HCT116 (cell line): Measurements from ENCODE around the gene COL23A1. TPM values are rescaled to one million over a fixed set of nuclear protein-coding genes. Genes with fewer than 3 reads are reported as not detected.

Experiments used
- ATAC-seq: fragments of 200-7000 bp; cut with Tn5 transposase; 2 replicates; pipeline ENCODE4 v1.9.1; 2020; ENCODE audit warnings: mild to moderate bottlenecking, moderate library complexity
- BruUV-seq: library from RNA; stranded (reverse); fragments of 400-500 nt; replicated peaks from 2 replicates; lab custom pipeline; 2021; lab: Mats Ljungman, UMichigan
- CTCF ChIA-PET: fragments of 300-600 bp; sonication (Branson Sonifier 250); formaldehyde crosslinking; loops from one replicate; lab custom pipeline; 2021; ENCODE audit warnings: antibody characterized with exemption; lab: Charles Lee
- POLR2A ChIA-PET: fragments of 300-600, 350-600 bp; sonication (Branson Sonifier 250); formaldehyde crosslinking; loops from one replicate; lab custom pipeline; 2021; ENCODE audit warnings: antibody characterized with exemption; lab: Charles Lee
- RAD21 ChIA-PET, 2 experiments: fragments of 300-600 bp; sonication (Branson Sonifier 250); formaldehyde crosslinking; loops; one replicate each; lab custom pipeline; 2023; ENCODE audit warnings: low total read pairs in 2 of 2; ENCODE audit not compliant: uncharacterized antibody in 2 of 2, unreplicated experiment in 2 of 2, low non-redundant PET in 1 of 2; lab: Charles Lee
- DNase-seq: peaks from one replicate; pipeline ENCODE4 v3.0.0-alpha.2; 2010; ENCODE audit warnings: low read depth, low spot score
- H2AFZ ChIP-seq: fragments of 200-600 bp; shearing (Covaris generic), sonication (generic); 2 replicates; pipeline ENCODE4 v1.6.1; 2017; ENCODE audit warnings: low read depth, mixed run types, mixed read lengths, antibody characterized with exemption, low read length; ENCODE audit not compliant: poor library complexity, severe bottlenecking
- H3K27ac ChIP-seq: 2 replicates; pipeline ENCODE4 v1.5.1; 2012; ENCODE audit warnings: low read depth, low read length
- H3K27me3 ChIP-seq: fragments of 200-600 bp; sonication (generic); 2 replicates; pipeline ENCODE4 v1.6.1; 2016; ENCODE audit warnings: mixed run types, low read length, mixed read lengths; ENCODE audit not compliant: insufficient read depth
- H3K36me3 ChIP-seq, 2 experiments: fragments of 200-500 bp in 1 of 2; fragments of 200-600 bp in 1 of 2; sonication (Bioruptor generic) in 1 of 2; sonication (generic) in 1 of 2; 2 replicates each; pipeline versions ENCODE4 v1.5.1 to v1.6.1; 2014 to 2016; ENCODE audit warnings: low read length in 2 of 2, inconsistent platforms in 1 of 2, mixed read lengths in 1 of 2, mixed run types in 1 of 2; ENCODE audit not compliant: insufficient read depth in 2 of 2, control insufficient read depth in 1 of 2
- H3K4me1 ChIP-seq, 2 experiments: fragments of 200-600 bp in 1 of 2; sonication (generic) in 1 of 2; 2 replicates each; pipeline versions ENCODE4 v1.5.1 to v1.6.1; 2012 to 2017; ENCODE audit warnings: low read length in 2 of 2, inconsistent platforms in 1 of 2, mild to moderate bottlenecking in 1 of 2, mixed read lengths in 1 of 2, mixed run types in 1 of 2, moderate library complexity in 1 of 2; ENCODE audit not compliant: insufficient read depth in 2 of 2, control insufficient read depth in 1 of 2
- H3K4me2 ChIP-seq: fragments of 200-600 bp; sonication (generic); 2 replicates; pipeline ENCODE4 v1.6.1; 2017; ENCODE audit warnings: mixed run types, low read length, mixed read lengths
- H3K4me3 ChIP-seq, 2 experiments: fragments of 200-600 bp in 1 of 2; sonication (generic) in 1 of 2; replicated peaks in 1 of 2; 2 replicates each; pipeline ENCODE4 v1.5.1; 2011 to 2016; ENCODE audit warnings: low read length in 2 of 2, control low read depth in 1 of 2, low read depth in 1 of 2, mild to moderate bottlenecking in 1 of 2, mixed read lengths in 1 of 2, mixed run types in 1 of 2
- H3K79me2 ChIP-seq: fragments of 200-600 bp; sonication (generic); 2 replicates; pipeline ENCODE4 v1.6.1; 2017; ENCODE audit warnings: mild to moderate bottlenecking, mixed run types, low read length, moderate library complexity, mixed read lengths; ENCODE audit not compliant: insufficient read depth
- H3K9ac ChIP-seq: fragments of 200-600 bp; sonication (generic); 2 replicates; pipeline ENCODE4 v1.6.1; 2016; ENCODE audit warnings: low read length, mixed read lengths
- H3K9me2 ChIP-seq: fragments of 200-600 bp; sonication (generic), shearing (Covaris generic); 2 replicates; pipeline ENCODE4 v1.6.1; 2017; ENCODE audit warnings: mixed run types, mild to moderate bottlenecking, moderate library complexity; ENCODE audit not compliant: insufficient read depth
- H3K9me3 ChIP-seq, 2 experiments: fragments of 200-500 bp in 1 of 2; fragments of 200-600 bp in 1 of 2; sonication (Bioruptor generic) in 1 of 2; sonication (generic) in 1 of 2; 2 replicates each; pipeline ENCODE4 v1.6.1; 2014 to 2017; ENCODE audit warnings: low read length in 2 of 2, mixed read lengths in 2 of 2, inconsistent platforms in 1 of 2, low read depth in 1 of 2, mild to moderate bottlenecking in 1 of 2, mixed run types in 1 of 2, moderate library complexity in 1 of 2; ENCODE audit not compliant: control insufficient read depth in 1 of 2, insufficient read depth in 1 of 2
- H4K20me1 ChIP-seq: fragments of 200-600 bp; sonication (generic), shearing (Covaris generic); 2 replicates; pipeline ENCODE4 v1.6.1; 2017; ENCODE audit warnings: mixed run types, mild to moderate bottlenecking, moderate library complexity; ENCODE audit not compliant: insufficient read depth
- ATF3 ChIP-seq: IDR thresholded peaks from 2 replicates; pipeline ENCODE4 v1.6.1; 2012
- CTCF ChIP-seq, 3 experiments: fragments of 200-600 bp in 1 of 3; sonication (generic) in 1 of 3; IDR thresholded peaks in 2 of 3; conservative IDR thresholded peaks in 1 of 3; 2 replicates each; pipeline ENCODE4 v1.5.1; 2012 to 2017; ENCODE audit warnings: low read depth in 2 of 3, low read length in 2 of 3, antibody characterized with exemption in 1 of 3, borderline replicate concordance in 1 of 3, control low read depth in 1 of 3, mild to moderate bottlenecking in 1 of 3, mixed read lengths in 1 of 3, mixed run types in 1 of 3, moderate library complexity in 1 of 3; ENCODE audit not compliant: insufficient read depth in 1 of 3
- EGR1 ChIP-seq: IDR thresholded peaks from 2 replicates; pipeline ENCODE4 v1.6.1; 2012; ENCODE audit warnings: low read depth
- ELF1 ChIP-seq: IDR thresholded peaks from 2 replicates; pipeline ENCODE4 v1.6.1; 2012; ENCODE audit warnings: low read depth, borderline replicate concordance
- EZH2phosphoT487 ChIP-seq: fragments of 200-600 bp; IDR thresholded peaks from 2 replicates; pipeline ENCODE4 v1.6.1; 2018; ENCODE audit warnings: antibody characterized with exemption, borderline replicate concordance
- MAX ChIP-seq: IDR thresholded peaks from 2 replicates; pipeline ENCODE4 v1.6.1; 2012
- POLR2A ChIP-seq: IDR thresholded peaks from 2 replicates; pipeline ENCODE4 v1.7.0; 2011; ENCODE audit warnings: borderline replicate concordance; ENCODE audit not compliant: insufficient read depth, insufficient read length; ENCODE audit errors: extremely low read depth
- SRF ChIP-seq: IDR thresholded peaks from 2 replicates; pipeline ENCODE4 v1.6.1; 2012; ENCODE audit warnings: low read depth
- TCF7L2 ChIP-seq: IDR thresholded peaks from 2 replicates; pipeline ENCODE4 v1.7.0; 2011; ENCODE audit warnings: borderline replicate concordance, inconsistent platforms; ENCODE audit not compliant: insufficient read depth, insufficient read length; ENCODE audit errors: extremely low read depth
- YY1 ChIP-seq: IDR thresholded peaks from 2 replicates; pipeline ENCODE4 v1.6.1; 2011; ENCODE audit warnings: low read length, low read depth, moderate library complexity, mild to moderate bottlenecking; ENCODE audit not compliant: insufficient replicate concordance; ENCODE audit errors: extremely low read depth
- ZBTB33 ChIP-seq: IDR thresholded peaks from 2 replicates; pipeline ENCODE4 v1.6.1; 2011; ENCODE audit warnings: mild to moderate bottlenecking, low read length, moderate library complexity; ENCODE audit not compliant: insufficient replicate concordance; ENCODE audit errors: extremely low read depth
- ZFX ChIP-seq: fragments of 450-650 bp; IDR thresholded peaks from 2 replicates; pipeline ENCODE4 v1.6.1; 2017
- intact Hi-C: fragments of 100-400 bp; cut with micrococcal nuclease; formaldehyde crosslinking; loops from 2 replicates; pipeline ENCODE4 v1.10.0; 2022
- total RNA-seq: library from RNA; stranded (reverse); gene quantifications from one replicate; pipeline ENCODE4 v1.2.1, GENCODE V29; 2021; ENCODE audit not compliant: unreplicated experiment

The COL23A1 gene
- total RNA-seq, 1 experiment from 2014 or later: not detected

GRCh38 chr5:178346607-178347334, 243.4 kb downstream of the COL23A1 start:
- H3K4me1 ChIP-seq: no peaks in the 10 kb centered on the region
- H3K27me3 ChIP-seq: no peaks in the 10 kb centered on the region
- no peak overlapping the region for H2AFZ ChIP-seq
- RAD21 ChIA-PET: no interaction called here
- CTCF ChIA-PET: no interaction called here
- no peak overlapping the region for H3K4me2 ChIP-seq
- no peaks in the 10 kb centered on the region for H3K36me3 ChIP-seq
- no peak for DNase-seq
- POLR2A ChIA-PET: no interaction called here
- H3K9me2 ChIP-seq: no peaks in the 10 kb centered on the region
- H3K9ac ChIP-seq: no peak overlapping the region
- no peaks in the 10 kb centered on the region for H3K79me2 ChIP-seq
- TF ChIP-seq ZBTB33: no peak
- no peak for TF ChIP-seq TCF7L2
- TF ChIP-seq ATF3: no peak
- TF ChIP-seq POLR2A: no peak
- TF ChIP-seq EZH2phosphoT487: no peak
- no peak overlapping the region for H3K4me3 ChIP-seq
- H3K9me3 ChIP-seq: no peaks in the 10 kb centered on the region
- no peak for ATAC-seq
- intact Hi-C loops: no loop called here
- no TSS peak for BruUV-seq
- H4K20me1 ChIP-seq: no peaks in the 10 kb centered on the region
- H3K27ac ChIP-seq: no peak overlapping the region

- Histone ChIP-seq H3K79me2 (no peaks in the 10 kb centered on the region), H3K4me2 (no peak overlapping the region), H3K4me3 (no peak overlapping the region), H3K9me2 (no peaks in the 10 kb centered on the region), H3K27ac (no peak overlapping the region), H3K27me3 (peaks cover 2% of the 10 kb centered on the region; the same call in 1 of the 2 replicates), H3K9ac (no peak overlapping the region), H4K20me1 (no peaks in the 10 kb centered on the region), H3K36me3 (no peaks in the 10 kb centered on the region), H3K9me3 (no peaks in the 10 kb centered on the region), H2AFZ (no peak overlapping the region), H3K4me1 (no peaks in the 10 kb centered on the region)
- no peak for TF ChIP-seq ZFX
- TF ChIP-seq MAX: no peak
- no peak for TF ChIP-seq CTCF (IDR thresholded peaks at IDR 0.05 in 2 of 3, conservative IDR thresholded peaks at IDR 0.05 in 1 of 3; ENCODE audit: borderline replicate concordance in 1 of 3, insufficient read depth in 1 of 3, low read depth in 2 of 3, low read length in 2 of 3)
- TF ChIP-seq YY1: no peak
- TF ChIP-seq POLR2A: no peak
- TF ChIP-seq SRF: no peak
- no peak for TF ChIP-seq EGR1
- TF ChIP-seq ZBTB33: no peak
- no peak for TF ChIP-seq ELF1
- no peak for DNase-seq
- RAD21 ChIA-PET: no interaction called here
- POLR2A ChIA-PET: no interaction called here
- no TSS peak for BruUV-seq
- ATAC-seq: no peak
- CTCF ChIA-PET: no interaction called here
- intact Hi-C loops: no loop called here
Measured at GRCh38 chr5:178343306-178343705, 246.9 kb downstream of the COL23A1 start.
